PC-3 (cell line): Measurements from ENCODE around the gene GEMIN8. TPM values are rescaled to one million over a fixed set of nuclear protein-coding genes. Genes with fewer than 3 reads are reported as not detected.

Source experiments
- ATAC-seq: fragments of 200-7000 bp; cut with Tn5 transposase; 2 replicates; pipeline ENCODE4 v1.9.1; 2020; ENCODE audit warnings: mild to moderate bottlenecking, moderate library complexity
- BruUV-seq: library from RNA; stranded (reverse); fragments of 400-500 nt; replicated peaks from 2 replicates; lab custom pipeline; 2021; lab: Mats Ljungman, UMichigan
- CTCF ChIA-PET: fragments of 300-600 bp; sonication (Branson Sonifier 250); formaldehyde crosslinking; loops from one replicate; lab custom pipeline; 2022; ENCODE audit warnings: antibody characterized with exemption; lab: Charles Lee
- POLR2A ChIA-PET: fragments of 300-600 bp; sonication (Branson Sonifier 250); formaldehyde crosslinking; loops from one replicate; lab custom pipeline; 2022; ENCODE audit warnings: antibody characterized with exemption; ENCODE audit not compliant: unreplicated experiment; lab: Charles Lee
- DNase-seq: peaks from one replicate; pipeline ENCODE4 v3.0.0-alpha.2; 2015
- H2AFZ ChIP-seq: fragments of 300-600 bp; sonication (generic); 2 replicates; pipeline ENCODE4 v1.6.0; 2016; ENCODE audit warnings: antibody characterized with exemption, low read length
- H3F3A ChIP-seq: fragments of 300-600 bp; sonication (generic); one replicate; pipeline ENCODE4 v1.6.0; 2017; ENCODE audit warnings: antibody characterized with exemption, low read length, control low read depth, mild to moderate bottlenecking; ENCODE audit not compliant: unreplicated experiment
- H3K27ac ChIP-seq: fragments of 300-600 bp; sonication (generic); 2 replicates; pipeline ENCODE4 v1.5.1; 2016; ENCODE audit warnings: mild to moderate bottlenecking, low read length
- H3K27me3 ChIP-seq: fragments of 300-600 bp; sonication (generic); 2 replicates; pipeline ENCODE4 v1.6.1; 2016; ENCODE audit warnings: low read length, mixed read lengths
- H3K36me3 ChIP-seq: fragments of 300-600 bp; sonication (generic); 2 replicates; pipeline ENCODE4 v1.6.1; 2016; ENCODE audit warnings: low read depth, mixed run types, low read length, mixed read lengths
- H3K4me1 ChIP-seq: fragments of 300-600 bp; sonication (generic); 2 replicates; pipeline ENCODE4 v1.5.1; 2016; ENCODE audit warnings: low read length; ENCODE audit not compliant: insufficient read depth
- H3K4me2 ChIP-seq: fragments of 300-600 bp; sonication (generic); 2 replicates; pipeline ENCODE4 v1.6.0; 2016; ENCODE audit warnings: low read length
- H3K4me3 ChIP-seq: fragments of 300-600 bp; sonication (generic); 2 replicates; pipeline ENCODE4 v1.5.1; 2016; ENCODE audit warnings: mild to moderate bottlenecking, low read length, mixed read lengths
- H3K79me2 ChIP-seq: fragments of 300-600 bp; sonication (generic); 2 replicates; pipeline ENCODE4 v1.6.1; 2017; ENCODE audit warnings: low read length, mixed read lengths
- H3K9ac ChIP-seq: fragments of 300-600 bp; sonication (generic); 2 replicates; pipeline ENCODE4 v1.6.0; 2016; ENCODE audit warnings: mild to moderate bottlenecking, low read length
- H3K9me2 ChIP-seq: fragments of 300-600 bp; sonication (generic); replicated peaks from 2 replicates; pipeline ENCODE4 v1.6.1; 2016; ENCODE audit warnings: mixed run types, low read length, mixed read lengths
- H3K9me3 ChIP-seq: fragments of 300-600 bp; sonication (generic); 2 replicates; pipeline ENCODE4 v1.6.1; 2016; ENCODE audit warnings: low read length, mixed read lengths
- H4K20me1 ChIP-seq: fragments of 300-600 bp; sonication (generic); 2 replicates; pipeline ENCODE4 v1.6.1; 2016; ENCODE audit warnings: low read length, mixed read lengths
- EZH2 ChIP-seq: fragments of 300-600 bp; sonication (generic); IDR thresholded peaks from one replicate; pipeline ENCODE4 v1.6.1; 2017; ENCODE audit warnings: antibody characterized with exemption, mild to moderate bottlenecking, low read length; ENCODE audit not compliant: unreplicated experiment
- EZH2phosphoT487 ChIP-seq: fragments of 300-600 bp; sonication (generic); IDR thresholded peaks from 2 replicates; pipeline ENCODE4 v1.6.1; 2018; ENCODE audit warnings: mild to moderate bottlenecking, antibody characterized with exemption, low read length, borderline replicate concordance
- intact Hi-C: fragments of 100-400 bp; cut with micrococcal nuclease; formaldehyde crosslinking; loops from 2 replicates; pipeline ENCODE4 v1.9.0; 2023
- total RNA-seq: library from RNA; depleted of rRNA; stranded (reverse); fragments of >200 nt; gene quantifications from 2 replicates; pipeline ENCODE4 v1.2.3, GENCODE V29; 2014
- TF ChIP-seq, protein P1 (sequence below): fragments of 300-600 bp; sonication (generic); conservative IDR thresholded peaks from 2 replicates; pipeline ENCODE4 v1.5.1; 2017; ENCODE audit warnings: antibody characterized with exemption, low read depth, mild to moderate bottlenecking, low read length

GEMIN8 gene
- total RNA-seq, 1 experiment from 2014 or later = 8.3 TPM

DNA sequence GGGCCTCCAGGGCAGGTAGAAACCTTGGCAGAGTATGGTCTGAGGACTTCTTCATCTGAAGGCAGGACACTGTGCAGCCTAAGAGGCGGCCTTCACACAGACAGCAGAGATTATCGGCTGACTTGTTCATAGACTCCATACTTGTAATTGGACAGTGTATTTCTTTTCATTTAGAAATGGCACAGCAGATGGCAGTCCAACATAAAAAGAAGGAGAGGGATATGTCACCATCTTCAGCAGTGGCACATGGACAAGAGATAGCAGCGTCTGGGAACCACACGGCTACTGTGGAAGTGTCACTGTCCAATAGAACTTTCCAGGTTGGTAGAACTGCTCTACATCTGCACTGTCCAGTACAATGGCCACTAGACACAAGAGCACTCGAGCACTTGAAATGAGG, 21.7 kb upstream of the GEMIN8 start:
- peak; percentile 46 for DNase-seq
- no peak overlapping the region for H3K4me3 ChIP-seq
- no peaks in the 10 kb centered on the region for H3F3A ChIP-seq
- H4K20me1 ChIP-seq = no peaks in the 10 kb centered on the region
- peaks cover 3% of the 10 kb centered on the region for H3K27me3 ChIP-seq
- intact Hi-C loops = loop anchor here (5.0 to 10.0 kb wide), 4 partner anchors 41 to 1283 kb away; partner anchors contain the start of genes GLRA2 and PIGA
- no peak overlapping the region for H2AFZ ChIP-seq
- H3K9me3 ChIP-seq = no peaks in the 10 kb centered on the region
- no peaks in the 10 kb centered on the region for H3K9me2 ChIP-seq
- TF ChIP-seq EZH2phosphoT487 = no peak
- TF ChIP-seq, protein P1, sequence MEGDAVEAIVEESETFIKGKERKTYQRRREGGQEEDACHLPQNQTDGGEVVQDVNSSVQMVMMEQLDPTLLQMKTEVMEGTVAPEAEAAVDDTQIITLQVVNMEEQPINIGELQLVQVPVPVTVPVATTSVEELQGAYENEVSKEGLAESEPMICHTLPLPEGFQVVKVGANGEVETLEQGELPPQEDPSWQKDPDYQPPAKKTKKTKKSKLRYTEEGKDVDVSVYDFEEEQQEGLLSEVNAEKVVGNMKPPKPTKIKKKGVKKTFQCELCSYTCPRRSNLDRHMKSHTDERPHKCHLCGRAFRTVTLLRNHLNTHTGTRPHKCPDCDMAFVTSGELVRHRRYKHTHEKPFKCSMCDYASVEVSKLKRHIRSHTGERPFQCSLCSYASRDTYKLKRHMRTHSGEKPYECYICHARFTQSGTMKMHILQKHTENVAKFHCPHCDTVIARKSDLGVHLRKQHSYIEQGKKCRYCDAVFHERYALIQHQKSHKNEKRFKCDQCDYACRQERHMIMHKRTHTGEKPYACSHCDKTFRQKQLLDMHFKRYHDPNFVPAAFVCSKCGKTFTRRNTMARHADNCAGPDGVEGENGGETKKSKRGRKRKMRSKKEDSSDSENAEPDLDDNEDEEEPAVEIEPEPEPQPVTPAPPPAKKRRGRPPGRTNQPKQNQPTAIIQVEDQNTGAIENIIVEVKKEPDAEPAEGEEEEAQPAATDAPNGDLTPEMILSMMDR = peak; percentile 46
- no peak for TF ChIP-seq EZH2
- no TSS peak for BruUV-seq
- H3K27ac ChIP-seq = no peak overlapping the region
- no peak overlapping the region for H3K9ac ChIP-seq
- ATAC-seq = peak; percentile 58; the same call in 1 of the 2 replicates
- H3K4me1 ChIP-seq = no peaks in the 10 kb centered on the region
- CTCF ChIA-PET = no interaction called here
- no peaks in the 10 kb centered on the region for H3K36me3 ChIP-seq
- POLR2A ChIA-PET = no interaction called here
- H3K79me2 ChIP-seq = no peaks in the 10 kb centered on the region
- no peak overlapping the region for H3K4me2 ChIP-seq

DNA sequence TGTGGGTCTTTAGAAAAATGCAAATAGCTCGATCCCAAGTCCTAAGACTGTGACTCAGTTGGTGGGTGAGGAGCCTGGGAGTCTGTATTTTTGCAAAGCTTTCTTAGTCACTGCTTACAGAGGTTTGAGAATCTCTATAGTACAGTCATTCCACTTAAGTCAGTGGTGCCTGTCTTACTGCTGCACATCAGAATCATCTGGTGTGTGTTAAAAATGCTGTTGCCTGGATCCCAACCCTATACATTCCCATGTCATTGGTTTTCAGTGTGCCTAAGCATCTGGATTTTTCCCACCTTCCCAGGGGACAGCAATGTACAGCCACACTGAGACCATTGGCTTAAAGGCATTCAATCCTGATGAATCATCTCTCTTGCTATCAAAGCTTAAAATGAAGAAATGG, 21.0 kb upstream of the GEMIN8 start:
- Histone ChIP-seq H3K4me1 (no peaks in the 10 kb centered on the region), H3K9me2 (no peaks in the 10 kb centered on the region), H3K4me2 (no peak overlapping the region), H3K9me3 (no peaks in the 10 kb centered on the region), H2AFZ (no peak overlapping the region), H3K4me3 (no peak overlapping the region), H3K36me3 (no peaks in the 10 kb centered on the region), H3K79me2 (no peaks in the 10 kb centered on the region), H3K27ac (no peak overlapping the region), H3F3A (no peaks in the 10 kb centered on the region), H3K9ac (no peak overlapping the region), H4K20me1 (no peaks in the 10 kb centered on the region), H3K27me3 (peaks cover 3% of the 10 kb centered on the region)
- no peak for TF ChIP-seq EZH2phosphoT487
- TF ChIP-seq, protein P1 = no peak
- no peak for TF ChIP-seq EZH2
- no peak for DNase-seq
- intact Hi-C loops = loop anchor here (5.0 to 10.0 kb wide), 4 partner anchors 42 to 1284 kb away; partner anchors contain the start of genes GLRA2 and PIGA
- ChIA-PET CTCF (no interaction called here), POLR2A (no interaction called here)
- no TSS peak for BruUV-seq
- no peak for ATAC-seq

DNA sequence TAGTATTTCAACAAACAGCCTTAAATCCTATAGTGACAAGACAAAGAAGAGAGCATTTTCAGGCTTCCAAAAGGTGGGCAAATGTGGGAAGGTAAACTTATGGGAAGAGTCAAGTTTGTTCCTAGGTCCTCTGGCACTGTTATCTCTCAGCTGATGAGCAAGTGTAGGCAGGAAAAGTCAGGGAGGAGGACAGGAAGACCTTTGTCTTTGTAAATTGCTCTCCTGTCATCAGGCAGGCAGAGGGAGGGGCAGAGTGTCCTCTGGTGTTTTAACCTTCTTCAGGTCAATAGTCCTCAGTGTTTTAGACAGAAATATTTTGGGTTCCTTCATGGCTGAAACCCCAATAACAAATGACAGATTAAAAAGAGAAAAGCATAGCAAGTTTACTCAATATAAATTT, 13.5 kb upstream of the GEMIN8 start:
- Histone ChIP-seq H3K9me3 (no peaks in the 10 kb centered on the region), H3K9ac (no peak overlapping the region), H3F3A (no peaks in the 10 kb centered on the region), H3K4me1 (no peaks in the 10 kb centered on the region), H3K36me3 (no peaks in the 10 kb centered on the region), H2AFZ (no peak overlapping the region), H3K9me2 (no peaks in the 10 kb centered on the region), H3K27ac (no peak overlapping the region), H3K4me3 (no peak overlapping the region), H3K79me2 (no peaks in the 10 kb centered on the region), H3K4me2 (no peak overlapping the region), H4K20me1 (no peaks in the 10 kb centered on the region), H3K27me3 (0 out of 2 replicates have a peak, but pooled peaks cover 4% of the 10 kb centered on the region)
- ChIA-PET POLR2A (no interaction called here), CTCF (no interaction called here)
- no TSS peak for BruUV-seq
- TF ChIP-seq EZH2 (no peak), EZH2phosphoT487 (no peak)
- TF ChIP-seq, protein P1 = no peak
- intact Hi-C loops = no loop called here
- DNase-seq (no peak), ATAC-seq (no peak)
